WTC11 (cell line): ENCODE results near the gene FOXJ3.

Experiments
- CREB1 ChIP-seq: sonication (generic); formaldehyde crosslinking; IDR thresholded peaks from 2 replicates; pipeline ENCODE4 v1.8.0; 2023; ENCODE audit warnings: mild to moderate bottlenecking, missing genetic modification reagents
- ETV6 ChIP-seq: sonication (generic); formaldehyde crosslinking; IDR thresholded peaks from 2 replicates; pipeline ENCODE4 v1.8.1; 2022; ENCODE audit warnings: mild to moderate bottlenecking, missing genetic modification reagents
- GRHL2 ChIP-seq: fragments of 250-450 bp; sonication (Bioruptor Pico); IDR thresholded peaks from 2 replicates; pipeline ENCODE4 v1.8.0; 2022; ENCODE audit warnings: mild to moderate bottlenecking, moderate library complexity; ENCODE audit not compliant: insufficient replicate concordance, severe bottlenecking
- SOX15 ChIP-seq: fragments of 250-450 bp; sonication (Bioruptor Pico); IDR thresholded peaks from 2 replicates; pipeline ENCODE4 v1.9.0; 2021; ENCODE audit warnings: mild to moderate bottlenecking
- TEAD4 ChIP-seq: sonication (generic); formaldehyde crosslinking; IDR thresholded peaks from 2 replicates; pipeline ENCODE4 v1.8.0; 2022; ENCODE audit warnings: mild to moderate bottlenecking, missing genetic modification reagents
- TP53 ChIP-seq: sonication (generic); formaldehyde crosslinking; IDR thresholded peaks from 2 replicates; pipeline ENCODE4 v1.8.1; 2023; ENCODE audit warnings: mild to moderate bottlenecking, missing genetic modification reagents
- ZBTB21 ChIP-seq: sonication (generic); formaldehyde crosslinking; IDR thresholded peaks from 2 replicates; pipeline ENCODE4 v1.8.1; 2023; ENCODE audit warnings: mild to moderate bottlenecking, missing genetic modification reagents, borderline replicate concordance
- ZNF121 ChIP-seq: sonication (generic); formaldehyde crosslinking; IDR thresholded peaks from 2 replicates; pipeline ENCODE4 v1.8.0; 2023; ENCODE audit warnings: missing genetic modification reagents
- TF ChIP-seq, protein P1 (sequence below): sonication (generic); formaldehyde crosslinking; IDR thresholded peaks from 2 replicates; pipeline ENCODE4 v1.8.1; 2022; ENCODE audit warnings: mild to moderate bottlenecking, missing genetic modification reagents, moderate library complexity, borderline replicate concordance
- TF ChIP-seq, protein P2 (sequence below): fragments of 200-600 bp; IDR thresholded peaks from 2 replicates; pipeline ENCODE4 v1.8.0; 2022; ENCODE audit warnings: antibody characterized with exemption
- TF ChIP-seq, protein P3 (sequence below): sonication (generic); formaldehyde crosslinking; IDR thresholded peaks from 2 replicates; pipeline ENCODE4 v1.8.1; 2023; ENCODE audit warnings: mild to moderate bottlenecking, missing genetic modification reagents, moderate library complexity
- TF ChIP-seq, protein P4 (sequence below): sonication (generic); formaldehyde crosslinking; conservative IDR thresholded peaks from 2 replicates; pipeline ENCODE4 v1.8.1; 2022; ENCODE audit warnings: mild to moderate bottlenecking, missing genetic modification reagents

DNA sequence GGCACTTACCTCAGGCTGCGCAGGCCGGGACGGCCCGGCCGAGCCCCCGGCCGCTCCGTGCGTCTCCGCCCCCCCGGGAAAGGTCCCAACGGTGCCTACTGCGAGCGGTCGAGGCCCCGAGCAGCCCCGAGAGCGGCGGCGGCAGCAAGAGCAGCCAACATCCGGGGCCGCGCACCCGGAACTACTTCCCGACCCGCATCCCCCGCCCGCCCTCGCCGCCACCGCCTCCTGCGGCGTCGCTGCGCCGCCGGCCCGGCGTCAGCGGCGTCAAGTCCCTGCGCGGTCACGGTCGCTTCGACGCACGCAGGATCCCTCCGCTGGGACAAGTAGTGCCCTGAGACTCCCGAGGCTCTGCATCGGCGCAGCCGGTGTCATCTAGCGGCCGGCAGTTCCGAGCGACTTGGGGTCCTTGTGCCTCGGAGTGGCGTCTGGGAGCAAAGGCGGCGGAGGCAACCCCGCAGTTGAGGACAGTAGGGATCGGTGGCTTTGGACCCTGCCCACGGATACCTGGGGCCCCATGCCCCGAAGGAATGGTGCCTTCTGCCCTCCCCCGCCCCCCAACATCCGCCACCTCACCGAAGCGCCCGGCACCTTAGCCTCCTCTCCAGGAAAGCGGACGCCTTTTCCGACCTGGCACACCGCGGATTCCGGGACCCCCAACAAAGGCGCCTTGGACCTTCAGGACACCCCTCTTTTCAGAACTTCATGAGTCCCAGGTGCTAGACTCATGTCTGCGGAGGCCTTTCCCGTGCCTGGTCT, at the start of gene FOXJ3:
- TF ChIP-seq SOX15 (CRISPR knock-in tag) = no peak
- TF ChIP-seq, protein P1, sequence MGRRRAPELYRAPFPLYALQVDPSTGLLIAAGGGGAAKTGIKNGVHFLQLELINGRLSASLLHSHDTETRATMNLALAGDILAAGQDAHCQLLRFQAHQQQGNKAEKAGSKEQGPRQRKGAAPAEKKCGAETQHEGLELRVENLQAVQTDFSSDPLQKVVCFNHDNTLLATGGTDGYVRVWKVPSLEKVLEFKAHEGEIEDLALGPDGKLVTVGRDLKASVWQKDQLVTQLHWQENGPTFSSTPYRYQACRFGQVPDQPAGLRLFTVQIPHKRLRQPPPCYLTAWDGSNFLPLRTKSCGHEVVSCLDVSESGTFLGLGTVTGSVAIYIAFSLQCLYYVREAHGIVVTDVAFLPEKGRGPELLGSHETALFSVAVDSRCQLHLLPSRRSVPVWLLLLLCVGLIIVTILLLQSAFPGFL (CRISPR knock-in tag) = 0 out of 2 replicates have a peak, but pooled peaks have one; percentile 18
- TF ChIP-seq, protein P2, sequence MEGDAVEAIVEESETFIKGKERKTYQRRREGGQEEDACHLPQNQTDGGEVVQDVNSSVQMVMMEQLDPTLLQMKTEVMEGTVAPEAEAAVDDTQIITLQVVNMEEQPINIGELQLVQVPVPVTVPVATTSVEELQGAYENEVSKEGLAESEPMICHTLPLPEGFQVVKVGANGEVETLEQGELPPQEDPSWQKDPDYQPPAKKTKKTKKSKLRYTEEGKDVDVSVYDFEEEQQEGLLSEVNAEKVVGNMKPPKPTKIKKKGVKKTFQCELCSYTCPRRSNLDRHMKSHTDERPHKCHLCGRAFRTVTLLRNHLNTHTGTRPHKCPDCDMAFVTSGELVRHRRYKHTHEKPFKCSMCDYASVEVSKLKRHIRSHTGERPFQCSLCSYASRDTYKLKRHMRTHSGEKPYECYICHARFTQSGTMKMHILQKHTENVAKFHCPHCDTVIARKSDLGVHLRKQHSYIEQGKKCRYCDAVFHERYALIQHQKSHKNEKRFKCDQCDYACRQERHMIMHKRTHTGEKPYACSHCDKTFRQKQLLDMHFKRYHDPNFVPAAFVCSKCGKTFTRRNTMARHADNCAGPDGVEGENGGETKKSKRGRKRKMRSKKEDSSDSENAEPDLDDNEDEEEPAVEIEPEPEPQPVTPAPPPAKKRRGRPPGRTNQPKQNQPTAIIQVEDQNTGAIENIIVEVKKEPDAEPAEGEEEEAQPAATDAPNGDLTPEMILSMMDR = no peak
- TF ChIP-seq TP53 (CRISPR knock-in tag) = no peak
- TF ChIP-seq, protein P3, sequence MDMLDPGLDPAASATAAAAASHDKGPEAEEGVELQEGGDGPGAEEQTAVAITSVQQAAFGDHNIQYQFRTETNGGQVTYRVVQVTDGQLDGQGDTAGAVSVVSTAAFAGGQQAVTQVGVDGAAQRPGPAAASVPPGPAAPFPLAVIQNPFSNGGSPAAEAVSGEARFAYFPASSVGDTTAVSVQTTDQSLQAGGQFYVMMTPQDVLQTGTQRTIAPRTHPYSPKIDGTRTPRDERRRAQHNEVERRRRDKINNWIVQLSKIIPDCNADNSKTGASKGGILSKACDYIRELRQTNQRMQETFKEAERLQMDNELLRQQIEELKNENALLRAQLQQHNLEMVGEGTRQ (CRISPR knock-in tag) = peak; percentile 46
- no peak for TF ChIP-seq GRHL2 (CRISPR knock-in tag)
- peak; percentile 80; the same call in 1 of the 2 replicates for TF ChIP-seq CREB1 (CRISPR knock-in tag)
- TF ChIP-seq, protein P4, sequence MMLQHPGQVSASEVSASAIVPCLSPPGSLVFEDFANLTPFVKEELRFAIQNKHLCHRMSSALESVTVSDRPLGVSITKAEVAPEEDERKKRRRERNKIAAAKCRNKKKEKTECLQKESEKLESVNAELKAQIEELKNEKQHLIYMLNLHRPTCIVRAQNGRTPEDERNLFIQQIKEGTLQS (CRISPR knock-in tag) = no peak
- no peak for TF ChIP-seq ZBTB21 (CRISPR knock-in tag)
- peak; percentile 89 for TF ChIP-seq ETV6 (CRISPR knock-in tag)
- TF ChIP-seq TEAD4 = no peak
- 0 out of 2 replicates have a peak, but pooled peaks have one; percentile 33 for TF ChIP-seq ZNF121 (CRISPR knock-in tag)
